Endothelial cell of umbilical vein (primary cell): ENCODE data around the gene KRTAP4-6. TPM values are rescaled to one million over a fixed set of nuclear protein-coding genes. Genes with fewer than 3 reads are reported as not detected.
"Not testable (repeated sequence)": the region's sequence is repeated elsewhere in the genome, so short reads cannot be mapped to it uniquely, and the experiment has no call there.

Experiments
- BruUV-seq: library from RNA; stranded (reverse); fragments of 400-500 nt; replicated peaks from 2 replicates; lab custom pipeline; 2021; lab: Mats Ljungman, UMichigan
- CTCF ChIA-PET: fragments of 300-600, 350-600 bp; sonication (Branson Sonifier 250); formaldehyde crosslinking; loops from one replicate; lab custom pipeline; 2021; ENCODE audit warnings: antibody characterized with exemption, inconsistent platforms; lab: Charles Lee
- POLR2A ChIA-PET: fragments of 300-600, 350-600 bp; sonication (Branson Sonifier 250); formaldehyde crosslinking; loops from one replicate; lab custom pipeline; 2021; ENCODE audit warnings: antibody characterized with exemption, inconsistent platforms; lab: Charles Lee
- DNase-seq: peaks from one replicate; pipeline ENCODE4 v3.0.0-alpha.2; 2011; ENCODE audit warnings: low read depth, low spot score
- FAIRE-seq: peaks from 2 replicates; lab custom pipeline; 2011; peaks lifted over from hg19 to GRCh38; lab: Jason Lieb, UNC
- H2AFZ ChIP-seq: 2 replicates; pipeline ENCODE4 v1.6.0; 2012; ENCODE audit warnings: low read depth, low read length, control low read depth, inconsistent platforms
- H3K27ac ChIP-seq: 2 replicates; pipeline ENCODE4 v1.5.1; 2011; ENCODE audit warnings: low read depth, mild to moderate bottlenecking, control low read depth, low read length, moderate library complexity; ENCODE audit not compliant: insufficient read depth
- H3K27me3 ChIP-seq, 2 experiments: 2 replicates each; pipeline versions ENCODE4 v1.6.0 to v1.6.1; 2011; ENCODE audit warnings: low read length in 2 of 2, mixed read lengths in 1 of 2; ENCODE audit not compliant: control insufficient read depth in 2 of 2, insufficient read depth in 2 of 2
- H3K36me3 ChIP-seq, 2 experiments: 2 replicates in 1 of 2; 3 replicates in 1 of 2; pipeline ENCODE4 v1.5.1; 2011; ENCODE audit warnings: low read length in 2 of 2, mild to moderate bottlenecking in 1 of 2, moderate library complexity in 1 of 2; ENCODE audit not compliant: control insufficient read depth in 2 of 2, insufficient read depth in 2 of 2; ENCODE audit errors: extremely low read depth in 1 of 2
- H3K4me1 ChIP-seq: 3 replicates; pipeline ENCODE4 v1.5.1; 2011; ENCODE audit warnings: mild to moderate bottlenecking, low read length; ENCODE audit not compliant: control insufficient read depth, insufficient read depth; ENCODE audit errors: extremely low read depth
- H3K4me2 ChIP-seq: 2 replicates; pipeline ENCODE4 v1.6.1; 2011; ENCODE audit warnings: low read length, control low read depth, mixed read lengths; ENCODE audit not compliant: insufficient read depth
- H3K4me3 ChIP-seq, 3 experiments: fragments of 200-600 bp in 1 of 3; sonication (generic), shearing (Covaris generic) in 1 of 3; replicated peaks in 1 of 3; 2 replicates each; pipeline ENCODE4 v1.5.1; 2011 to 2016; ENCODE audit warnings: control low read depth in 3 of 3, low read length in 3 of 3, mild to moderate bottlenecking in 2 of 3, inconsistent platforms in 1 of 3, low read depth in 1 of 3, moderate library complexity in 1 of 3; ENCODE audit not compliant: insufficient read depth in 1 of 3
- H3K79me2 ChIP-seq: 2 replicates; pipeline ENCODE4 v1.6.0; 2012; ENCODE audit warnings: low read length, inconsistent platforms; ENCODE audit not compliant: control insufficient read depth, insufficient read depth
- H3K9ac ChIP-seq: replicated peaks from 2 replicates; pipeline ENCODE3; 2011; ENCODE audit warnings: low read length, control low read depth; ENCODE audit not compliant: insufficient read depth; ENCODE audit errors: extremely low read depth
- H3K9me1 ChIP-seq: replicated peaks from 3 replicates; pipeline ENCODE4 v1.6.0; 2011; ENCODE audit warnings: mild to moderate bottlenecking, low read length; ENCODE audit not compliant: control insufficient read depth, insufficient read depth; ENCODE audit errors: extremely low read depth
- H3K9me3 ChIP-seq: replicated peaks from 2 replicates; pipeline ENCODE4 v1.5.1; 2012; ENCODE audit warnings: low read length, inconsistent platforms; ENCODE audit not compliant: control insufficient read depth, insufficient read depth
- H4K20me1 ChIP-seq: replicated peaks from 2 replicates; pipeline ENCODE3; 2011; ENCODE audit warnings: mild to moderate bottlenecking, low read length; ENCODE audit not compliant: control insufficient read depth, insufficient read depth; ENCODE audit errors: extremely low read depth
- EZH2 ChIP-seq: IDR thresholded peaks from 2 replicates; pipeline ENCODE4 v1.6.1; 2012; ENCODE audit warnings: borderline replicate concordance, low read depth, mild to moderate bottlenecking, moderate library complexity, low read length, inconsistent platforms; ENCODE audit not compliant: severe bottlenecking
- FOS ChIP-seq: IDR thresholded peaks from 2 replicates; pipeline ENCODE4 v1.6.1; 2011; ENCODE audit warnings: mild to moderate bottlenecking, low read length, moderate library complexity, borderline replicate concordance; ENCODE audit not compliant: insufficient read depth
- GATA2 ChIP-seq: IDR thresholded peaks from 2 replicates; pipeline ENCODE4 v1.7.0; 2011; ENCODE audit warnings: low read depth, mild to moderate bottlenecking, moderate library complexity, mixed read lengths, low read length; ENCODE audit not compliant: insufficient read length, insufficient read depth
- JUN ChIP-seq: IDR thresholded peaks from 2 replicates; pipeline ENCODE4 v1.6.1; 2011; ENCODE audit warnings: borderline replicate concordance, low read depth; ENCODE audit not compliant: insufficient read length, insufficient read depth
- MYC ChIP-seq: IDR thresholded peaks from one replicate; pipeline ENCODE4 v1.6.1; 2011; ENCODE audit warnings: mild to moderate bottlenecking, low read depth, low read length
- POLR2A ChIP-seq: IDR thresholded peaks from 2 replicates; pipeline ENCODE4 v1.6.1; 2012; ENCODE audit warnings: low read depth, mild to moderate bottlenecking, control low read depth, low read length
- POLR2AphosphoS5 ChIP-seq: IDR thresholded peaks from 2 replicates; pipeline ENCODE4 v1.6.1; 2012; ENCODE audit warnings: low read depth, mild to moderate bottlenecking, control low read depth, low read length, moderate library complexity; ENCODE audit not compliant: insufficient read depth
- dilution Hi-C: fragments of 300-500 bp; cut with MboI; formaldehyde crosslinking; loops from one replicate; pipeline ENCODE4 v1.15.0; 2019; ENCODE audit warnings: low sequenced_read_pairs; ENCODE audit not compliant: extremely low pct_ligation_motif_present
- intact Hi-C: fragments of 100-400 bp; cut with micrococcal nuclease; formaldehyde crosslinking; loops from one replicate; pipeline ENCODE4 v1.10.0; 2022
- polyA plus RNA-seq, 4 experiments: library from polyadenylated mRNA; depleted of rRNA in 3 of 4; stranded (reverse) in 3 of 4; unstranded in 1 of 4; fragments of >200 nt; gene quantifications; 2 replicates each; pipeline versions ENCODE4 v1.2.1 to v1.2.3, GENCODE V29; 2011 to 2012; ENCODE audit warnings: missing spikeins in 1 of 4
- total RNA-seq: library from RNA; stranded (reverse); gene quantifications from 2 replicates; pipeline ENCODE4 v1.2.3, GENCODE V29; 2021
- TF ChIP-seq, protein P1 (sequence below), 2 donors: IDR thresholded peaks; 1 replicate in 1 of 2; 2 replicates in 1 of 2; pipeline ENCODE4 v1.5.1; 2011; ENCODE audit warnings: low read length in 2 of 2, mild to moderate bottlenecking in 2 of 2, moderate library complexity in 2 of 2, control low read depth in 1 of 2, inconsistent platforms in 1 of 2, low read depth in 1 of 2; ENCODE audit not compliant: insufficient read depth in 1 of 2; ENCODE audit errors: extremely low read depth in 1 of 2
- TF ChIP-seq, protein P2 (sequence below): IDR thresholded peaks from 2 replicates; pipeline ENCODE4 v1.6.1; 2011; ENCODE audit not compliant: insufficient read depth, insufficient read length

KRTAP4-6 gene
- total and polyA plus RNA-seq, 2 donors (not counting 3 experiments of a cell fraction or from before 2014, with no cell fraction given) = not detected

GRCh38 chr17:41163828-41164227, 23.5 kb upstream of the KRTAP4-6 start:
- TF ChIP-seq POLR2AphosphoS5 = no peak
- TF ChIP-seq EZH2 = no peak
- TF ChIP-seq MYC = no peak
- BruUV-seq = no TSS peak
- no peaks in the 10 kb centered on the region for H3K79me2 ChIP-seq
- H4K20me1 ChIP-seq = no peaks in the 10 kb centered on the region
- H2AFZ ChIP-seq = no peak overlapping the region
- DNase-seq (no peak), FAIRE-seq (no peak)
- no peaks in the 10 kb centered on the region for H3K36me3 ChIP-seq
- no peak overlapping the region for H3K9ac ChIP-seq
- ChIA-PET CTCF (no interaction called here), POLR2A (no interaction called here)
- no peak overlapping the region for H3K4me3 ChIP-seq
- no peaks in the 10 kb centered on the region for H3K27me3 ChIP-seq
- H3K9me1 ChIP-seq = no peaks in the 10 kb centered on the region
- no peak overlapping the region for H3K4me2 ChIP-seq
- no peak overlapping the region for H3K27ac ChIP-seq
- dilution Hi-C loops (no loop called here), intact Hi-C loops (no loop called here)
- no peaks in the 10 kb centered on the region for H3K9me3 ChIP-seq
- H3K4me1 ChIP-seq = no peaks in the 10 kb centered on the region

DNA sequence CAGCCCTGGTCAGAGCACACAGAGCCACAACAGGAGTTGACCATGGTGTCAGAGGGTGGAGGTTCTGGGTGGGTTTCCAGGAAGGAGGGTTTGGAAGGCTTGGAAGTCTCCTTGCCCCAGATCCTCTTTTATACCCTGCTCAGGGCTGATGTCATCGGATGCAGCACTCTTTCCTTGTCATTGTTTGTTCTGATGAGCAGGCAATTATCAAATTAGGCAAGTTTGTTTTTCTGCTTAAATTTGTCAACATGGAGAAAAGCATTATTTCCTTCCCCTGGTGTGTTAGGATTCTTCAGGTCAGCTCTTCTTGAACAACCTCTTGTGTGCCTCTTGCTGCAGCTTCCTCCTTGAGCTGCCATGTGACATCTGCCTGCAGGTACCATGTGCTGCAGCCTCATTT, 20.3 kb upstream of the KRTAP4-6 start, which contains the start of gene KRTAP4-4:
Gene KRTAP4-4, minus strand, starts transcription at position 101 of the 400 bp plus-strand sequence. Its CDS starts 57 bp downstream, at position 44.
- ChIA-PET CTCF (interaction anchor here (1.4 kb wide), 1 partner anchor 15 kb away, joined by 3 read pairs; no protein-coding TSS in a partner anchor), POLR2A (no interaction called here)
- H3K9me1 ChIP-seq = no peaks in the 10 kb centered on the region
- TF ChIP-seq, protein P1, sequence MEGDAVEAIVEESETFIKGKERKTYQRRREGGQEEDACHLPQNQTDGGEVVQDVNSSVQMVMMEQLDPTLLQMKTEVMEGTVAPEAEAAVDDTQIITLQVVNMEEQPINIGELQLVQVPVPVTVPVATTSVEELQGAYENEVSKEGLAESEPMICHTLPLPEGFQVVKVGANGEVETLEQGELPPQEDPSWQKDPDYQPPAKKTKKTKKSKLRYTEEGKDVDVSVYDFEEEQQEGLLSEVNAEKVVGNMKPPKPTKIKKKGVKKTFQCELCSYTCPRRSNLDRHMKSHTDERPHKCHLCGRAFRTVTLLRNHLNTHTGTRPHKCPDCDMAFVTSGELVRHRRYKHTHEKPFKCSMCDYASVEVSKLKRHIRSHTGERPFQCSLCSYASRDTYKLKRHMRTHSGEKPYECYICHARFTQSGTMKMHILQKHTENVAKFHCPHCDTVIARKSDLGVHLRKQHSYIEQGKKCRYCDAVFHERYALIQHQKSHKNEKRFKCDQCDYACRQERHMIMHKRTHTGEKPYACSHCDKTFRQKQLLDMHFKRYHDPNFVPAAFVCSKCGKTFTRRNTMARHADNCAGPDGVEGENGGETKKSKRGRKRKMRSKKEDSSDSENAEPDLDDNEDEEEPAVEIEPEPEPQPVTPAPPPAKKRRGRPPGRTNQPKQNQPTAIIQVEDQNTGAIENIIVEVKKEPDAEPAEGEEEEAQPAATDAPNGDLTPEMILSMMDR (IDR thresholded peaks at IDR 0.05; ENCODE audit: extremely low read depth in 1 of 2, insufficient read depth in 1 of 2, low read depth in 1 of 2, low read length in 2 of 2) = no peak
- TF ChIP-seq FOS = no peak
- no peak for TF ChIP-seq EZH2
- TF ChIP-seq POLR2AphosphoS5 = no peak
- TF ChIP-seq, protein P2, sequence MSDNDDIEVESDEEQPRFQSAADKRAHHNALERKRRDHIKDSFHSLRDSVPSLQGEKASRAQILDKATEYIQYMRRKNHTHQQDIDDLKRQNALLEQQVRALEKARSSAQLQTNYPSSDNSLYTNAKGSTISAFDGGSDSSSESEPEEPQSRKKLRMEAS = no peak
- no peak for TF ChIP-seq POLR2A
- no peak for TF ChIP-seq MYC
- TF ChIP-seq GATA2 = no peak
- TF ChIP-seq JUN = no peak
- H3K27ac ChIP-seq = no peak within 1 kb of the TSS
- no peaks in the 10 kb centered on the region for H3K27me3 ChIP-seq
- H3K4me2 ChIP-seq = no peak within 1 kb of the TSS
- no peaks in the 10 kb centered on the region for H3K4me1 ChIP-seq
- dilution Hi-C loops (no loop called here), intact Hi-C loops (no loop called here)
- H3K9ac ChIP-seq = no peak within 1 kb of the TSS
- H3K79me2 ChIP-seq = no peaks in the 10 kb centered on the region
- no TSS peak for BruUV-seq
- H3K4me3 ChIP-seq = no peak within 1 kb of the TSS
- FAIRE-seq (no peak), DNase-seq (no peak)
- H3K36me3 ChIP-seq = no peaks in the 10 kb centered on the region
- H3K9me3 ChIP-seq = no peaks in the 10 kb centered on the region
- no peak within 1 kb of the TSS for H2AFZ ChIP-seq
- no peaks in the 10 kb centered on the region for H4K20me1 ChIP-seq

DNA sequence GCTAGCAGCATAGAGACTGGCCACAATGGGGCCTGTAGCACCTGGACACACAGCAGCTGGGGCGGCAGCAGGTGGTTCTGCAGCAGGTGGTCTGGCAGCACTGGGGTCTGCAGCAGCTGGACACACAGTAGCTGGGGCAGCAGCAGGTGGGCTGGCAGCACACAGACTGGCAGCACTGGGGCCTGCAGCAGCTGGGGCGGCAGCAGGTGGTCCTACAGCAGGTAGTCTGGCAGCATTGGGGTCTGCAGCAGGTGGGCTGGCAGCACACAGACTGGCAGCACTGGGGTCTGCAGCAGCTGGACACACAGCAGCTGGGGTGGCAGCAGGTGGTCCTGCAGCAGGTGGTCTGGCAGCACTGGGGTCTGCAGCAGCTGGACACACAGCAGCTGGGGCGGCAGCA, 19.8 kb upstream of the KRTAP4-6 start:
- BruUV-seq, H3K9me3 ChIP-seq, H3K27me3 ChIP-seq, DNase-seq, H3K27ac ChIP-seq, FAIRE-seq, H3K79me2 ChIP-seq, H3K9ac ChIP-seq, H3K4me3 ChIP-seq, POLR2A ChIA-PET, H3K36me3 ChIP-seq, dilution Hi-C loops, H2AFZ ChIP-seq, intact Hi-C loops, H3K4me2 ChIP-seq, H3K9me1 ChIP-seq, H3K4me1 ChIP-seq, H4K20me1 ChIP-seq: not testable (repeated sequence)
- CTCF ChIA-PET = interaction anchor here (1.4 kb wide), 1 partner anchor 14 kb away, joined by 3 read pairs; no protein-coding TSS in a partner anchor
